ENCODE data around the gene HHAT.

Gene HHAT

DNA sequence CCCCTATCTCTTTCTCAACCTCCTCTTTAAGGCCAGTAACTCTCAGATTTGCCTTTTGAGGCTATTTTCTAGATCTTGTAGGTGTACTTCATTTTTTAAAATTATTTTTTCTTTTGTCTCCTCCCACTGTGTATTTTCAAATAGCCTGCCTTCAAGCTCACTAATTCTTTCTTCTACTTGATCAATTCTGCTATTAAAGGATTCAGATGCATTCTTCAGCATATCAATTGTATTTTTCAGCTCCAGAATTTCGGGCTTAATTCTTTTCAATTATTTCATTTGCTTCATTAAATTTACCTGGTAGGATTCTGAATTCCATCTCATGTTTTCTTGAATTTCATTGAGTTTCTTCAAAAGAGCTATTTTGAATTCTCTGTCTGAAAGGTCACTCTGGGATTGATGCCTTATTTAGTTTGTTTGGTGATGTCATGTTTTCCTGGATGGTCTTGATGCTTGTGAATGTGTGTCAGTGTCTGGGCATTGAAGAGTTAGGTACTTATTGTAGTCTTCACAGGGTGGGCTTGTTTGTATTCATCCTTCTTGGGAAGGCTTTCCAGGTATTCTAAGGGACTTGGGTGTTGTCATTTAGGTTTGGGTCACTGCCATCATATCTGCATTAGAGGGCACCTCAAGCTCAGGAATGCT, 3.6 kb upstream of the HHAT start:
- Histone ChIP-seq H3K9me3 (replicated peaks; ENCODE audit: insufficient read depth, low read length) (no peaks in the 10 kb centered on the region), H3K27ac (ENCODE audit: low read length) (no peak overlapping the region), H4K20me1 (ENCODE audit: insufficient read depth, low read length) (no peaks in the 10 kb centered on the region), H3K4me3 (ENCODE audit: low read length) (no peak overlapping the region), H3K27me3 (replicated peaks; ENCODE audit: insufficient read depth, low read length) (no peaks in the 10 kb centered on the region), H3K79me2 (ENCODE audit: low read length) (no peaks in the 10 kb centered on the region), H3K4me1 (ENCODE audit: low read length) (peaks cover 30% of the 10 kb centered on the region), H3F3A (ENCODE audit: insufficient read depth, low read length) (peaks cover 15% of the 10 kb centered on the region), H3K36me3 (replicated peaks; ENCODE audit: insufficient read depth, low read length) (no peaks in the 10 kb centered on the region), H3K9ac (ENCODE audit: low read length) (no peak overlapping the region), H3K4me2 (ENCODE audit: low read depth, low read length) (no peak overlapping the region), H3K9me2 (replicated peaks; ENCODE audit: insufficient read depth, low read length) (no peaks in the 10 kb centered on the region), H2AFZ (ENCODE audit: low read length) (no peak overlapping the region)
- TF ChIP-seq EZH2phosphoT487 (IDR thresholded peaks at IDR 0.05; ENCODE audit: low read length) (no peak), EZH2 (optimal IDR thresholded peaks at IDR 0.05; ENCODE audit: low read depth, low read length) (no peak)
- TF ChIP-seq, protein P1, sequence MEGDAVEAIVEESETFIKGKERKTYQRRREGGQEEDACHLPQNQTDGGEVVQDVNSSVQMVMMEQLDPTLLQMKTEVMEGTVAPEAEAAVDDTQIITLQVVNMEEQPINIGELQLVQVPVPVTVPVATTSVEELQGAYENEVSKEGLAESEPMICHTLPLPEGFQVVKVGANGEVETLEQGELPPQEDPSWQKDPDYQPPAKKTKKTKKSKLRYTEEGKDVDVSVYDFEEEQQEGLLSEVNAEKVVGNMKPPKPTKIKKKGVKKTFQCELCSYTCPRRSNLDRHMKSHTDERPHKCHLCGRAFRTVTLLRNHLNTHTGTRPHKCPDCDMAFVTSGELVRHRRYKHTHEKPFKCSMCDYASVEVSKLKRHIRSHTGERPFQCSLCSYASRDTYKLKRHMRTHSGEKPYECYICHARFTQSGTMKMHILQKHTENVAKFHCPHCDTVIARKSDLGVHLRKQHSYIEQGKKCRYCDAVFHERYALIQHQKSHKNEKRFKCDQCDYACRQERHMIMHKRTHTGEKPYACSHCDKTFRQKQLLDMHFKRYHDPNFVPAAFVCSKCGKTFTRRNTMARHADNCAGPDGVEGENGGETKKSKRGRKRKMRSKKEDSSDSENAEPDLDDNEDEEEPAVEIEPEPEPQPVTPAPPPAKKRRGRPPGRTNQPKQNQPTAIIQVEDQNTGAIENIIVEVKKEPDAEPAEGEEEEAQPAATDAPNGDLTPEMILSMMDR (IDR thresholded peaks at IDR 0.05; ENCODE audit: low read length) = no peak; the same call in 1 of the 2 replicates
- no peak for DNase-seq

DNA sequence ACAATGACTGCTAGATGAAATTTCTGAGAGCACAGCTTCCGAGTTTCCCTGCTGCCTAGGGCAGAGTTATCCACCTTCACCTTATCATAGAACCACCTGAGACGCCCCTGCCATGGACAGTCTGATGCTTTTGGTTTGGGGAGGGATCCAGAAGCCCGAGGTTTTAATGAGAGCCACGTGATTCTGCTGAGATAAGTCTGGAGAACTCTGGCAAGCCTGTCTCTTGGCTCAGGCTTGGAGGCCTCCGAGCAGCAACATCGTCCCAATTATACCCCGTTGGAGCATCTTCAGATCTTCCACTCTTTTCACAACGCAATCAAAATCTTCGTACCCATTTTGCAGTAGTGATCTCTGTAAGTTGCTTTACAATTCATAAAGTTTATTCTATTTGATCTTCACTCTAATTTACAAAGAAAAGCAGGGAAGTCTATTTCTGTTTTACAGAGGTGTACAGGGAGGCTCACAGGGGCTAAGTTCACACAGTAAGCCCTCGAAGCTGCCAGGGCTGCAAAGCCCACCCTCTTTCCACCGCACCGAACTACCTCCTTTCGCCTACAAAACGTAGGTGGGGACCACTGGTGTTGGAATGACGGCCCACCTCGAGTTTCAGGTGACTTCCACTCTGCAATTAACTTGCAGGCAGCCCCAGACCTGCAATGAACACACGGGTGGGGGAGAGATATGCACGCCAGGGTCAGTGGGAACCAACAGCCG, 513 bp upstream of the HHAT start:
- no peak for TF ChIP-seq EZH2phosphoT487 (IDR thresholded peaks at IDR 0.05; ENCODE audit: low read length)
- TF ChIP-seq EZH2 (optimal IDR thresholded peaks at IDR 0.05; ENCODE audit: low read depth, low read length) = no peak
- TF ChIP-seq, protein P1 (IDR thresholded peaks at IDR 0.05; ENCODE audit: low read length) = no peak
- no peak for DNase-seq
- H3K9ac ChIP-seq (ENCODE audit: low read length) = peak overlapping the region; percentile 92
- no peaks in the 10 kb centered on the region for H3K79me2 ChIP-seq (ENCODE audit: low read length)
- no peaks in the 10 kb centered on the region for H3K27me3 ChIP-seq (replicated peaks; ENCODE audit: insufficient read depth, low read length)
- no peaks in the 10 kb centered on the region for H3K36me3 ChIP-seq (replicated peaks; ENCODE audit: insufficient read depth, low read length)
- H3F3A ChIP-seq (ENCODE audit: insufficient read depth, low read length) = peaks cover 36% of the 10 kb centered on the region
- no peaks in the 10 kb centered on the region for H3K9me2 ChIP-seq (replicated peaks; ENCODE audit: insufficient read depth, low read length)
- no peaks in the 10 kb centered on the region for H3K9me3 ChIP-seq (replicated peaks; ENCODE audit: insufficient read depth, low read length)
- peaks cover 53% of the 10 kb centered on the region for H3K4me1 ChIP-seq (ENCODE audit: low read length)
- peak overlapping the region; percentile 95 for H2AFZ ChIP-seq (ENCODE audit: low read length)
- H3K4me2 ChIP-seq (ENCODE audit: low read depth, low read length) = peak overlapping the region; percentile 97
- peak overlapping the region; percentile 82 for H3K4me3 ChIP-seq (ENCODE audit: low read length)
- H4K20me1 ChIP-seq (ENCODE audit: insufficient read depth, low read length) = no peaks in the 10 kb centered on the region
- peak overlapping the region; percentile 88 for H3K27ac ChIP-seq (ENCODE audit: low read length)

DNA sequence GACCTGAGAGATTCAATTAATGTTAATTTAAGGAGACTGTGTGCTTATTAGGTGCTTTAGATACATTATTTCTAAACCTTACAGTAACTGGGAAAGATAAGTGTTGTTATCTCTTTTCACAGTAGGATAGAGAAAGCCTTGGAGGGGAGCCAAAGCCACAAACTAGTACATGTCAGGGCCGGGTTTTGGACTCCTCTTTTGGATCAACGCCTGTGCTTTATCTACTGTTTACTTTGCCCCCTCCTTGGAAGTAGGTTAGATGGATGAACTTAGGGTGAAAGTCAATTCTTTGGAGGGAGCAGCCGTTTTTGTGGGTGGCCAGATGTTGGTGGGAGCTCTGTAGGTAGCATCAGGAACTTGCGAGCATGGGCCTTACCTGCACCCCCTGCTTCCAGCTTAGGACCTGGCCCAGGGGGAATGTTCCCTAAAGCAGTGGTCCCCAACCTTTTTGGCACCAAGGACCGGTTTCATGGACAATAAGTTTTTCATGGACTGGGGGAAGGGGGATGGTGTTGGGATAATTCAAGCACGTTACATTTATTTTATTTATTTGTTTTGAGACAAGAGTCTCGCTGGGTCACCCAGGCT, 1.7 kb downstream of the HHAT start:
- H3K9me3 ChIP-seq (replicated peaks; ENCODE audit: insufficient read depth, low read length) = no peaks in the 10 kb centered on the region
- H3K4me3 ChIP-seq (ENCODE audit: low read length) = no peak overlapping the region
- peaks cover 43% of the 10 kb centered on the region for H3F3A ChIP-seq (ENCODE audit: insufficient read depth, low read length)
- H2AFZ ChIP-seq (ENCODE audit: low read length) = no peak overlapping the region
- TF ChIP-seq EZH2 (optimal IDR thresholded peaks at IDR 0.05; ENCODE audit: low read depth, low read length) = no peak
- H3K27ac ChIP-seq (ENCODE audit: low read length) = no peak overlapping the region
- H4K20me1 ChIP-seq (ENCODE audit: insufficient read depth, low read length) = no peaks in the 10 kb centered on the region
- no peaks in the 10 kb centered on the region for H3K36me3 ChIP-seq (replicated peaks; ENCODE audit: insufficient read depth, low read length)
- H3K4me2 ChIP-seq (ENCODE audit: low read depth, low read length) = peak overlapping the region; percentile 97; the same call in 1 of the 2 replicates
- H3K9me2 ChIP-seq (replicated peaks; ENCODE audit: insufficient read depth, low read length) = no peaks in the 10 kb centered on the region
- H3K27me3 ChIP-seq (replicated peaks; ENCODE audit: insufficient read depth, low read length) = no peaks in the 10 kb centered on the region
- no peak for DNase-seq
- peaks cover 48% of the 10 kb centered on the region for H3K4me1 ChIP-seq (ENCODE audit: low read length)
- H3K79me2 ChIP-seq (ENCODE audit: low read length) = no peaks in the 10 kb centered on the region
- no peak overlapping the region for H3K9ac ChIP-seq (ENCODE audit: low read length)

Data from MM.1S (cell line).